Measurements from ENCODE around the gene ACP7. TPM values are rescaled to one million over a fixed set of nuclear protein-coding genes. Genes with fewer than 3 reads are reported as not detected.

ACP7 gene
- total RNA-seq, 1 experiment from 2014 or later, result 5.4 TPM

DNA sequence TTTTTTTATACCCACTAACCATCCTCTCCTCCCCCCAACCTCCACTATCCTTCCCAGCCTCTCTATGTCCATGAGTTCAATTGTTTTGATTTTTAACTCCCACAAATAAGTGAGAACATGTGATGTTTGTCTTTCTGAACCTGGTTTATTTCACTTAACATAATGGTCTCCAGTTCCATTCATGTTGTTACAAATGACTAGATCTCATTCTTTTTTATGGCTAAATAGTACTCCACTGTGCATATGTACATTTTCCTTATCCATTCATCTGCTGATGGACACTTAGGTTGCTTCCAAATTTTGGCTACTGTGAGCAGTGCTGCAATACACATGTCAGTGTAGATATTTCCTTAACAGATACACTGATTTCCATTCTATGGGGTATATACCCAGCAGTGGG, 24.9 kb upstream of the ACP7 start:
- no TSS peak for BruUV-seq (replicated peaks)
- H2AFZ ChIP-seq, result no peak overlapping the region
- intact Hi-C loops (cut with micrococcal nuclease; ENCODE audit: unreplicated experiment), result loop anchor here (10.0 kb wide), 1 partner anchor 55 kb away; no protein-coding TSS in a partner anchor
- DNase-seq, result no peak
- H3K79me2 ChIP-seq (ENCODE audit: low read depth), result no peaks in the 10 kb centered on the region
- POLR2A ChIA-PET (ENCODE audit: unreplicated experiment), result no interaction called here
- no peaks in the 10 kb centered on the region for H4K20me1 ChIP-seq (ENCODE audit: insufficient read depth)
- no peaks in the 10 kb centered on the region for H3K27me3 ChIP-seq (ENCODE audit: insufficient read depth, low read depth)
- peaks cover 4% of the 10 kb centered on the region; the same call in 1 of the 2 replicates for H3F3A ChIP-seq (ENCODE audit: insufficient read depth, low read depth)
- no peaks in the 10 kb centered on the region for H3K9me2 ChIP-seq (ENCODE audit: insufficient read depth)
- CTCF ChIA-PET, result no interaction called here
- H3K4me1 ChIP-seq (replicated peaks; ENCODE audit: insufficient read depth), result peaks cover 3% of the 10 kb centered on the region; the same call in 1 of the 2 replicates
- TF ChIP-seq, protein P1, sequence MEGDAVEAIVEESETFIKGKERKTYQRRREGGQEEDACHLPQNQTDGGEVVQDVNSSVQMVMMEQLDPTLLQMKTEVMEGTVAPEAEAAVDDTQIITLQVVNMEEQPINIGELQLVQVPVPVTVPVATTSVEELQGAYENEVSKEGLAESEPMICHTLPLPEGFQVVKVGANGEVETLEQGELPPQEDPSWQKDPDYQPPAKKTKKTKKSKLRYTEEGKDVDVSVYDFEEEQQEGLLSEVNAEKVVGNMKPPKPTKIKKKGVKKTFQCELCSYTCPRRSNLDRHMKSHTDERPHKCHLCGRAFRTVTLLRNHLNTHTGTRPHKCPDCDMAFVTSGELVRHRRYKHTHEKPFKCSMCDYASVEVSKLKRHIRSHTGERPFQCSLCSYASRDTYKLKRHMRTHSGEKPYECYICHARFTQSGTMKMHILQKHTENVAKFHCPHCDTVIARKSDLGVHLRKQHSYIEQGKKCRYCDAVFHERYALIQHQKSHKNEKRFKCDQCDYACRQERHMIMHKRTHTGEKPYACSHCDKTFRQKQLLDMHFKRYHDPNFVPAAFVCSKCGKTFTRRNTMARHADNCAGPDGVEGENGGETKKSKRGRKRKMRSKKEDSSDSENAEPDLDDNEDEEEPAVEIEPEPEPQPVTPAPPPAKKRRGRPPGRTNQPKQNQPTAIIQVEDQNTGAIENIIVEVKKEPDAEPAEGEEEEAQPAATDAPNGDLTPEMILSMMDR (conservative IDR thresholded peaks at IDR 0.05), result no peak
- TF ChIP-seq EZH2 (IDR thresholded peaks at IDR 0.05; ENCODE audit: low read depth), result no peak
- H3K36me3 ChIP-seq (ENCODE audit: low read depth), result no peaks in the 10 kb centered on the region
- no peak overlapping the region for H3K4me3 ChIP-seq
- peaks cover 4% of the 10 kb centered on the region; the same call in 1 of the 2 replicates for H3K9me3 ChIP-seq (ENCODE audit: insufficient read depth, low read depth)
- no peak overlapping the region for H3K4me2 ChIP-seq
- H3K27ac ChIP-seq, result no peak overlapping the region

DNA sequence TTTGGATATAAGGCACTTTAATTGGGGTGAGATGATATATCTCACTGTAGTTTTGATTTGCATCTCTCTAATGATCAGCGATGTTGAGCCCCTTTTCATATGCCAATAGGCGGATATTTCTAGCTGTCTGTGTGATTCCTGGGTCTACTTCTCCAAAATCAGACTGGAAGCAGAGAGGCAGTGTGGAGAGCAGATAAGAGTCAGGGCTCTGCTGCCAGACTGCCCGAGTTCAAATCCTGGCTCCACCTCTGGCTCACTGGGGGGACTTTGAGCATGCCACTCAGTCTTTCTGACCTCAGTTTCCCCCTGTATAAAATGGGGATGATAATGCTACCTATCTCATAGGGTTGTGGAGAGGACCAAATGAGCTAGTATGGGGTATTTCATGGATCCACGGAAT, 24.0 kb upstream of the ACP7 start:
- H3K4me2 ChIP-seq, result no peak overlapping the region
- H3K79me2 ChIP-seq (ENCODE audit: low read depth), result no peaks in the 10 kb centered on the region
- H3F3A ChIP-seq (ENCODE audit: insufficient read depth, low read depth), result peaks cover 4% of the 10 kb centered on the region; the same call in 1 of the 2 replicates
- BruUV-seq (replicated peaks), result no TSS peak
- H3K36me3 ChIP-seq (ENCODE audit: low read depth), result no peaks in the 10 kb centered on the region
- no peak overlapping the region for H3K27ac ChIP-seq
- DNase-seq, result no peak
- peaks cover 4% of the 10 kb centered on the region; the same call in 1 of the 2 replicates for H3K9me3 ChIP-seq (ENCODE audit: insufficient read depth, low read depth)
- no peaks in the 10 kb centered on the region for H3K9me2 ChIP-seq (ENCODE audit: insufficient read depth)
- peaks cover 3% of the 10 kb centered on the region; the same call in 1 of the 2 replicates for H3K4me1 ChIP-seq (replicated peaks; ENCODE audit: insufficient read depth)
- intact Hi-C loops (cut with micrococcal nuclease; ENCODE audit: unreplicated experiment), result no loop called here
- no peaks in the 10 kb centered on the region for H3K27me3 ChIP-seq (ENCODE audit: insufficient read depth, low read depth)
- POLR2A ChIA-PET (ENCODE audit: unreplicated experiment), result no interaction called here
- CTCF ChIA-PET, result no interaction called here
- TF ChIP-seq EZH2 (IDR thresholded peaks at IDR 0.05; ENCODE audit: low read depth), result no peak
- TF ChIP-seq, protein P1 (conservative IDR thresholded peaks at IDR 0.05), result no peak
- no peaks in the 10 kb centered on the region for H4K20me1 ChIP-seq (ENCODE audit: insufficient read depth)
- no peak overlapping the region for H2AFZ ChIP-seq
- no peak overlapping the region for H3K4me3 ChIP-seq

DNA sequence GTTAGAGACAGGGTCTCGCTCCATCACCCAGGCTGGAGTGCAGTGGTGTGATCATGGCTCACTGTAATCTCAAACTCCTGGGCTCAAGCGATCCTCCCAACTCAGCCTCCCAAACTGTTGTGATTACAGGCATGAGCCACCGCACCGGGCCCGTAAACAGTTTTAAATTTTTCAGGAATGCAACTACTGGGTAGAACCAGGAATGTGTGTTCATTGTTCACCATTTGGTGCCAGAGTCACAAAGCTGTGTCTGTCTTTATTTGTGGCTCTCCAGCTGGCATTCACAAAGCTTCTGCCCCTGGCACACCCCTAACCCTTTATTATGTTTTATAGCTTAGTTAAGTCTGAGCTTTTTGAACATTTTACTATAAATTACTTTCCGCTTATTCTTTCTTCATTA, 19.8 kb upstream of the ACP7 start:
- ChIA-PET POLR2A (ENCODE audit: unreplicated experiment) (no interaction called here), CTCF (interaction anchor here (0.7 kb wide), 1 partner anchor 9 kb away, joined by 4 read pairs; no protein-coding TSS in a partner anchor)
- DNase-seq, result no peak
- H3K9me2 ChIP-seq (ENCODE audit: insufficient read depth), result no peaks in the 10 kb centered on the region
- no peak overlapping the region for H3K27ac ChIP-seq
- H3K9me3 ChIP-seq (ENCODE audit: insufficient read depth, low read depth), result no peaks in the 10 kb centered on the region
- no peaks in the 10 kb centered on the region for H3K36me3 ChIP-seq (ENCODE audit: low read depth)
- H3K27me3 ChIP-seq (ENCODE audit: insufficient read depth, low read depth), result no peaks in the 10 kb centered on the region
- H3K79me2 ChIP-seq (ENCODE audit: low read depth), result no peaks in the 10 kb centered on the region
- no peaks in the 10 kb centered on the region for H3K4me1 ChIP-seq (replicated peaks; ENCODE audit: insufficient read depth)
- BruUV-seq (replicated peaks), result no TSS peak
- no peak overlapping the region for H3K4me2 ChIP-seq
- no peak for TF ChIP-seq EZH2 (IDR thresholded peaks at IDR 0.05; ENCODE audit: low read depth)
- TF ChIP-seq, protein P1 (conservative IDR thresholded peaks at IDR 0.05), result no peak
- H4K20me1 ChIP-seq (ENCODE audit: insufficient read depth), result no peaks in the 10 kb centered on the region
- H2AFZ ChIP-seq, result no peak overlapping the region
- intact Hi-C loops (cut with micrococcal nuclease; ENCODE audit: unreplicated experiment), result no loop called here
- H3F3A ChIP-seq (ENCODE audit: insufficient read depth, low read depth), result 0 out of 2 replicates have a peak, but pooled peaks cover 4% of the 10 kb centered on the region
- H3K4me3 ChIP-seq, result no peak overlapping the region

All from PC-9 (cell line).